ENCODE data around the gene GDPD5. TPM values are rescaled to one million over a fixed set of nuclear protein-coding genes. Genes with fewer than 3 reads are reported as not detected.

Gene GDPD5
- total and polyA plus RNA-seq, 2 donors (not counting 1 experiment from before 2014, with no cell fraction given) = 2.5 to 3.1 TPM

GRCh38 chr11:75387736-75388294 is 137.9 kb downstream of the GDPD5 start:
- peak in 1 of 2 donors; percentile 36 for DNase-seq (ENCODE audit: low read depth in 2 of 2)
- Histone ChIP-seq H3K27ac (ENCODE audit: insufficient read depth, low read length) (no peak overlapping the region), H3K9ac (ENCODE audit: insufficient read depth, low read length) (no peak overlapping the region)

GRCh38 chr11:75386942-75387630 is 138.7 kb downstream of the GDPD5 start:
- H3K9ac ChIP-seq (ENCODE audit: insufficient read depth, low read length) = no peak overlapping the region
- H3K27me3 ChIP-seq (ENCODE audit: control insufficient read depth, insufficient read depth, low read length) = no peaks in the 10 kb centered on the region
- H3K9me3 ChIP-seq (ENCODE audit: control insufficient read depth, insufficient read depth, low read depth, low read length) = no peaks in the 10 kb centered on the region
- H3K4me3 ChIP-seq (replicated peaks in 1 of 4; ENCODE audit: control extremely low read depth in 1 of 4, insufficient read depth in 1 of 4, low read depth in 3 of 4, low read length in 4 of 4) = no peak overlapping the region
- H3K36me3 ChIP-seq (ENCODE audit: control insufficient read depth, insufficient read depth, low read length) = no peaks in the 10 kb centered on the region
- no peaks in the 10 kb centered on the region for H4K20me1 ChIP-seq (ENCODE audit: control insufficient read depth, extremely low read depth, insufficient read depth, low read length)
- H3K4me2 ChIP-seq (ENCODE audit: extremely low read depth, insufficient read depth, low read length) = no peak overlapping the region
- H3K79me2 ChIP-seq (ENCODE audit: control insufficient read depth, insufficient read depth, low read length) = no peaks in the 10 kb centered on the region
- no peak overlapping the region for H2AFZ ChIP-seq (ENCODE audit: low read length)
- no peak for TF ChIP-seq CTCF (conservative IDR thresholded peaks at IDR 0.05 in 1 of 2, IDR thresholded peaks at IDR 0.05 in 1 of 2; ENCODE audit: low read depth in 1 of 2, low read length in 2 of 2)
- H3K4me1 ChIP-seq (ENCODE audit: control insufficient read depth, extremely low read depth, insufficient read depth, low read length) = peaks cover 2% of the 10 kb centered on the region
- peak in 1 of 2 donors; percentile 75 for DNase-seq (ENCODE audit: low read depth in 2 of 2)
- no peak overlapping the region for H3K27ac ChIP-seq (ENCODE audit: insufficient read depth, low read length)

More at GRCh38 chr11:75387736-75388294, 137.9 kb downstream of the GDPD5 start:
- no peaks in the 10 kb centered on the region for H3K79me2 ChIP-seq (ENCODE audit: control insufficient read depth, insufficient read depth, low read length)
- H3K36me3 ChIP-seq (ENCODE audit: control insufficient read depth, insufficient read depth, low read length) = no peaks in the 10 kb centered on the region
- H3K4me3 ChIP-seq (replicated peaks in 1 of 4; ENCODE audit: control extremely low read depth in 1 of 4, insufficient read depth in 1 of 4, low read depth in 3 of 4, low read length in 4 of 4) = no peak overlapping the region
- no peak overlapping the region for H3K4me2 ChIP-seq (ENCODE audit: extremely low read depth, insufficient read depth, low read length)
- H4K20me1 ChIP-seq (ENCODE audit: control insufficient read depth, extremely low read depth, insufficient read depth, low read length) = no peaks in the 10 kb centered on the region
- no peaks in the 10 kb centered on the region for H3K9me3 ChIP-seq (ENCODE audit: control insufficient read depth, insufficient read depth, low read depth, low read length)
- no peaks in the 10 kb centered on the region for H3K27me3 ChIP-seq (ENCODE audit: control insufficient read depth, insufficient read depth, low read length)
- H3K4me1 ChIP-seq (ENCODE audit: control insufficient read depth, extremely low read depth, insufficient read depth, low read length) = peaks cover 2% of the 10 kb centered on the region
- no peak overlapping the region for H2AFZ ChIP-seq (ENCODE audit: low read length)
- TF ChIP-seq EZH2 (IDR thresholded peaks at IDR 0.05; ENCODE audit: low read length, missing control alignments) (no peak), CTCF (conservative IDR thresholded peaks at IDR 0.05 in 1 of 2, IDR thresholded peaks at IDR 0.05 in 1 of 2; ENCODE audit: low read depth in 1 of 2, low read length in 2 of 2) (no peak)

Other genes starting within 250 kb of the GDPD5 start
- 4.3 and 6.2 TPM in 2 replicates for gene ARRB1, start 174.3 kb downstream of the GDPD5 start, total RNA-seq
- 9.8 and 18.9 TPM in 2 replicates for gene ARRB1, start 174.3 kb downstream of the GDPD5 start, polyA plus RNA-seq
- 1,593 and 2,352 TPM in 2 replicates for gene RPS3, start 126.4 kb downstream of the GDPD5 start, total RNA-seq
- gene RPS3, start 126.4 kb downstream of the GDPD5 start, polyA plus RNA-seq = 3,359 and 3,446 TPM in 2 replicates
- 1.3 and 1.8 TPM in 2 replicates for gene KLHL35, start 92.7 kb downstream of the GDPD5 start, total RNA-seq
- 0.42 and 0.66 TPM in 2 replicates for gene KLHL35, start 92.7 kb downstream of the GDPD5 start, polyA plus RNA-seq
- 750 and 828 TPM in 2 replicates for gene SERPINH1, start 36.3 kb upstream of the GDPD5 start, total RNA-seq
- 373 and 491 TPM in 2 replicates for gene SERPINH1, start 36.3 kb upstream of the GDPD5 start, polyA plus RNA-seq
- 0.17 and 0.26 TPM in 2 replicates for gene MAP6, start 143.1 kb upstream of the GDPD5 start, total RNA-seq
- 1.0 and 1.2 TPM in 2 replicates for gene MAP6, start 143.1 kb upstream of the GDPD5 start, polyA plus RNA-seq
- gene MOGAT2, start 191.9 kb upstream of the GDPD5 start, total RNA-seq = not detected in 2 replicates
- gene MOGAT2, start 191.9 kb upstream of the GDPD5 start, polyA plus RNA-seq = not detected in 2 replicates
- 1.3 and 2.3 TPM in 2 replicates for gene DGAT2, start 242.8 kb upstream of the GDPD5 start, total RNA-seq
- 0.32 and 0.77 TPM in 2 replicates for gene DGAT2, start 242.8 kb upstream of the GDPD5 start, polyA plus RNA-seq

Measured in fibroblast of lung (primary cell).